DOHH2 (cell line): ENCODE data around the gene TLCD2.
"Not testable (repeated sequence)": the region's sequence is repeated elsewhere in the genome, so short reads cannot be mapped to it uniquely, and the experiment has no call there.

Experiments
- H3F3A ChIP-seq: fragments of 200-600 bp; sonication (generic), shearing (Covaris generic); 2 replicates; pipeline ENCODE4 v1.6.0; 2016; ENCODE audit warnings: antibody characterized with exemption, mild to moderate bottlenecking; ENCODE audit not compliant: control insufficient read depth, insufficient read depth
- H3K27ac ChIP-seq: fragments of 200-600 bp; sonication (generic); 2 replicates; pipeline ENCODE4 v1.5.1; 2014; ENCODE audit warnings: low read depth, mild to moderate bottlenecking, low read length, moderate library complexity
- H3K27me3 ChIP-seq: fragments of 200-600 bp; sonication (generic); 2 replicates; pipeline ENCODE4 v1.6.1; 2014; ENCODE audit warnings: mild to moderate bottlenecking, low read length, mixed read lengths; ENCODE audit not compliant: control insufficient read depth
- H3K36me3 ChIP-seq: fragments of 200-600 bp; sonication (generic); 2 replicates; pipeline ENCODE4 v1.6.1; 2014; ENCODE audit warnings: mild to moderate bottlenecking, low read length, moderate library complexity, mixed read lengths; ENCODE audit not compliant: control insufficient read depth
- H3K4me1 ChIP-seq: fragments of 200-600 bp; sonication (generic); 2 replicates; pipeline ENCODE4 v1.6.1; 2014; ENCODE audit warnings: mild to moderate bottlenecking, low read length, mixed read lengths; ENCODE audit not compliant: control insufficient read depth
- H3K4me2 ChIP-seq: fragments of 200-600 bp; sonication (generic); 2 replicates; pipeline ENCODE4 v1.6.0; 2014; ENCODE audit warnings: mild to moderate bottlenecking, low read length, moderate library complexity
- H3K4me3 ChIP-seq: fragments of 200-600 bp; sonication (generic); 2 replicates; pipeline ENCODE4 v1.5.1; 2014; ENCODE audit warnings: mild to moderate bottlenecking, low read length, mixed read lengths
- H3K79me2 ChIP-seq: fragments of 200-600 bp; sonication (generic); 2 replicates; pipeline ENCODE4 v1.6.1; 2014; ENCODE audit warnings: mild to moderate bottlenecking, low read length, mixed read lengths; ENCODE audit not compliant: control insufficient read depth
- H3K9me2 ChIP-seq: fragments of 200-600 bp; sonication (generic); replicated peaks from 2 replicates; pipeline ENCODE4 v1.6.1; 2014; ENCODE audit warnings: mild to moderate bottlenecking, low read length, mixed read lengths; ENCODE audit not compliant: control insufficient read depth
- H3K9me3 ChIP-seq: fragments of 200-600 bp; sonication (generic); 2 replicates; pipeline ENCODE4 v1.6.1; 2014; ENCODE audit warnings: antibody characterized with exemption, low read length, mixed read lengths; ENCODE audit not compliant: control insufficient read depth, insufficient read depth
- H4K20me1 ChIP-seq: fragments of 200-600 bp; sonication (generic); 2 replicates; pipeline ENCODE4 v1.6.0; 2014; ENCODE audit warnings: low read depth, mild to moderate bottlenecking, antibody characterized with exemption, low read length, moderate library complexity; ENCODE audit not compliant: control insufficient read depth, insufficient read depth
- EZH2phosphoT487 ChIP-seq: fragments of 200-600 bp; sonication (generic); IDR thresholded peaks from 2 replicates; pipeline ENCODE4 v1.6.1; 2017; ENCODE audit warnings: borderline replicate concordance, mild to moderate bottlenecking, antibody characterized with exemption, low read length, moderate library complexity, mixed read lengths
- TF ChIP-seq, protein P1 (sequence below): fragments of 200-600 bp; sonication (generic); IDR thresholded peaks from one replicate; pipeline ENCODE4 v1.5.1; 2014; ENCODE audit warnings: antibody characterized with exemption, mild to moderate bottlenecking, low read depth, low read length; ENCODE audit not compliant: poor library complexity, severe bottlenecking

TLCD2 gene

DNA sequence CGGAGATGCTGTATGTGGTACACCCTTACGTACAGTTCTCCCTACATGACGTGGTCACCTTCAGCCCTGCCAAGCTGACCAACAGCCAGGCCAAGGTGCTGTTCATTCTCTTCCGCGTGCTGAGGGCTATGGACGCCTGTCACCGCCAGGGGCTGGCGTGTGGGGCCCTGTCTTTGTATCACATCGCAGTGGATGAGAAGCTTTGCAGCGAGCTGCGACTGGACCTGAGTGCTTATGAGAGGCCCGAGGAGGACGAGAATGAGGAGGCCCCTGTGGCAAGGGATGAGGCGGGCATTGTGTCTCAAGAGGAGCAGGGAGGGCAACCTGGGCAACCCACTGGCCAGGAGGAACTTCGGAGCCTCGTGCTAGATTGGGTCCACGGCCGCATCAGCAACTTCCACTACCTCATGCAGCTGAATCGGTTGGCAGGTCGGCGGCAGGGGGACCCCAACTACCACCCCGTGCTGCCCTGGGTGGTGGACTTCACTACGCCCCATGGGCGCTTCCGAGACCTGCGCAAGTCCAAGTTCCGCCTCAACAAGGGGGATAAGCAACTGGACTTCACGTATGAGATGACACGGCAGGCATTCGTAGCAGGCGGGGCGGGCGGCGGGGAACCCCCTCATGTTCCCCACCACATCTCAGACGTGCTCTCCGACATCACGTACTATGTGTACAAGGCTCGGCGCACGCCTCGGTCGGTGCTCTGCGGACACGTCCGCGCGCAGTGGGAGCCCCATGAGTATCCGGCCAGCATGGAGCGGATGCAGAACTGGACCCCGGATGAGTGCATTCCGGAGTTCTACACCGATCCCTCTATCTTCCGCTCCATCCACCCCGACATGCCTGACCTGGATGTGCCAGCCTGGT, 15.7 kb upstream of the TLCD2 start:
- H3K36me3 ChIP-seq = peaks cover 46% of the 10 kb centered on the region
- peaks cover 91% of the 10 kb centered on the region for H3K4me1 ChIP-seq
- no peaks in the 10 kb centered on the region for H3K27me3 ChIP-seq
- H3K9me3 ChIP-seq = no peaks in the 10 kb centered on the region
- peak overlapping the region; percentile 68 for H3K4me3 ChIP-seq
- TF ChIP-seq, protein P1, sequence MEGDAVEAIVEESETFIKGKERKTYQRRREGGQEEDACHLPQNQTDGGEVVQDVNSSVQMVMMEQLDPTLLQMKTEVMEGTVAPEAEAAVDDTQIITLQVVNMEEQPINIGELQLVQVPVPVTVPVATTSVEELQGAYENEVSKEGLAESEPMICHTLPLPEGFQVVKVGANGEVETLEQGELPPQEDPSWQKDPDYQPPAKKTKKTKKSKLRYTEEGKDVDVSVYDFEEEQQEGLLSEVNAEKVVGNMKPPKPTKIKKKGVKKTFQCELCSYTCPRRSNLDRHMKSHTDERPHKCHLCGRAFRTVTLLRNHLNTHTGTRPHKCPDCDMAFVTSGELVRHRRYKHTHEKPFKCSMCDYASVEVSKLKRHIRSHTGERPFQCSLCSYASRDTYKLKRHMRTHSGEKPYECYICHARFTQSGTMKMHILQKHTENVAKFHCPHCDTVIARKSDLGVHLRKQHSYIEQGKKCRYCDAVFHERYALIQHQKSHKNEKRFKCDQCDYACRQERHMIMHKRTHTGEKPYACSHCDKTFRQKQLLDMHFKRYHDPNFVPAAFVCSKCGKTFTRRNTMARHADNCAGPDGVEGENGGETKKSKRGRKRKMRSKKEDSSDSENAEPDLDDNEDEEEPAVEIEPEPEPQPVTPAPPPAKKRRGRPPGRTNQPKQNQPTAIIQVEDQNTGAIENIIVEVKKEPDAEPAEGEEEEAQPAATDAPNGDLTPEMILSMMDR = no peak
- no peak for TF ChIP-seq EZH2phosphoT487
- no peaks in the 10 kb centered on the region for H3K9me2 ChIP-seq
- H4K20me1 ChIP-seq = no peaks in the 10 kb centered on the region
- H3K27ac ChIP-seq = peak overlapping the region; percentile 95
- H3K79me2 ChIP-seq = peaks cover 61% of the 10 kb centered on the region
- H3K4me2 ChIP-seq = peak overlapping the region; percentile 61
- peaks cover 29% of the 10 kb centered on the region for H3F3A ChIP-seq

GRCh38 chr17:1724869-1725641, 14.9 kb upstream of the TLCD2 start:
- H3F3A ChIP-seq = peaks cover 30% of the 10 kb centered on the region
- H3K4me1 ChIP-seq = peaks cover 91% of the 10 kb centered on the region
- H3K36me3 ChIP-seq = peaks cover 41% of the 10 kb centered on the region
- no peak for TF ChIP-seq EZH2phosphoT487
- TF ChIP-seq, protein P1 = no peak
- peaks cover 53% of the 10 kb centered on the region for H3K79me2 ChIP-seq
- H3K4me3 ChIP-seq = peak overlapping the region; percentile 68
- no peaks in the 10 kb centered on the region for H3K9me2 ChIP-seq
- H3K27ac ChIP-seq = peak overlapping the region; percentile 95
- H3K4me2 ChIP-seq = peak overlapping the region; percentile 61
- H4K20me1 ChIP-seq = no peaks in the 10 kb centered on the region
- no peaks in the 10 kb centered on the region for H3K27me3 ChIP-seq
- no peaks in the 10 kb centered on the region for H3K9me3 ChIP-seq

- TF ChIP-seq EZH2phosphoT487 = no peak
- TF ChIP-seq, protein P1 = no peak
- H3K27ac ChIP-seq = peak within 1 kb of the TSS; percentile 95
- H3K9me3 ChIP-seq = no peaks in the 10 kb centered on the region
- no peaks in the 10 kb centered on the region for H3K27me3 ChIP-seq
- H3K4me2 ChIP-seq = peak within 1 kb of the TSS; percentile 61
- peaks cover 87% of the 10 kb centered on the region for H3K4me1 ChIP-seq
- peaks cover 30% of the 10 kb centered on the region for H3F3A ChIP-seq
- no peaks in the 10 kb centered on the region for H4K20me1 ChIP-seq
- no peaks in the 10 kb centered on the region for H3K9me2 ChIP-seq
- peaks cover 46% of the 10 kb centered on the region for H3K79me2 ChIP-seq
- H3K36me3 ChIP-seq = peaks cover 39% of the 10 kb centered on the region
- peak within 1 kb of the TSS; percentile 68 for H3K4me3 ChIP-seq
These were observed 14.2 kb upstream of the TLCD2 start, which contains the start of gene WDR81 for GRCh38 chr17:1724351-1724868. WDR81 (plus strand) TSS chr17:1724704; CDS start chr17:1724960, 256 bp downstream.

GRCh38 chr17:1722022-1722421, 11.8 kb upstream of the TLCD2 start:
- Histone ChIP-seq H3K4me1 (peaks cover 76% of the 10 kb centered on the region), H3K4me3 (peak overlapping the region; percentile 45), H3K36me3 (peaks cover 19% of the 10 kb centered on the region), H3K79me2 (peaks cover 23% of the 10 kb centered on the region), H3K27ac (peak overlapping the region; percentile 95), H3K4me2 (peak overlapping the region; percentile 63), H3F3A (peaks cover 31% of the 10 kb centered on the region)
- H3K9me2 ChIP-seq, H3K27me3 ChIP-seq, H4K20me1 ChIP-seq, H3K9me3 ChIP-seq: not testable (repeated sequence)
